ENCODE measurements around the gene CLCN4.

GRCh38 chrX:10221651-10222050, 64.9 kb downstream of the CLCN4 start:
- TF ChIP-seq CTCF (IDR thresholded peaks at IDR 0.05) (no peak), POLR2A (IDR thresholded peaks at IDR 0.05) (no peak)
